ENCODE measurements around the gene ABI1. TPM values are rescaled to one million over a fixed set of nuclear protein-coding genes. Genes with fewer than 3 reads are reported as not detected.

Gene ABI1
- polyA plus RNA-seq, 6 donors from 2014 or later, result 85.7 to 122 (median 108) TPM

- Mint-ChIP-seq H3K36me3 (peaks cover 0 to 6% of the 10 kb centered on the region in 2 donors), H3K4me1 (peaks cover 69 to 95% (median 89%) of the 10 kb centered on the region in 3 donors), H3K9me3 (peaks cover 0 to 1% (median 0%) of the 10 kb centered on the region in 7 donors), H3K27ac (peak overlapping the region in 5 of 6 donors; percentile 51 to 84 (median 62)), H3K27me3 (no peaks in the 10 kb centered on the region), H3K4me3 (peak overlapping the region in 7 of 8 donors; percentile 23 to 81 (median 62))
- ATAC-seq (ENCODE audit: low read depth in 2 of 2) (no peak), DNase-seq (no peak)
These were observed 19.6 kb downstream of the ABI1 start for GRCh38 chr10:26840938-26841732.

DNA sequence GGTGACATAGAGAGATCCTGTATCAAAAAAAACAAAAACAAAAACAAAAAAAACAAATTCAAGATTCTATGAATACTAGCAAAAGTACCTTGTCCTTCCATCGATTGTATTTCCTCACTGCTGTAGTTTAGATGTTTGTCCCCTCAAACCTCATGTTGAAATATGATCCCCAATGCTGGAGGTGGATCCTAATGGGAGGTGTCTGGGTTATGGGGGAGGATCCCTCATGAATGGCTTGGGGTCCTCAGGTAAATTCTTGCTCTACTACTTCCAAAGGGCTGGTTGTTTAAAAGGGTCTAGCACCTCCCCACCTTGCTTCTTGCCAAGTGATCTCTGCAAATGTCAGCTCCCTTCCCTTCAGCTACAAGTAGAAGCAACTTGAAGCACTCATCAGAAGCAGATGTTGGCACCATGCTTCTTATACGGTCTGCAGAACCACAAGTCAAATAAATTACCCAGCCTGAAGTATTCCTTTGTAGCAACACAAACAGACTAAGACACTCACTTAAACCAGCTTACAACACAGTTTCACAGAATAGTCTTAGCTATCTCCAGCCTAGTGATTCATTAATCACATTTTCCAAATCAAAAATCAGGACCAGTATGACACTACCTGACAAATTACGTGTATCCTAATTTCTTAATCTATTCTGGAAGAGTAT is 20.7 kb downstream of the ABI1 start:
- Mint-ChIP-seq H3K36me3 (peaks cover 0 to 6% of the 10 kb centered on the region in 2 donors), H3K27me3 (no peaks in the 10 kb centered on the region), H3K4me3 (peak overlapping the region in 2 of 8 donors; percentile 21 to 54), H3K4me1 (peaks cover 67 to 90% (median 87%) of the 10 kb centered on the region in 3 donors), H3K9me3 (peaks cover 0 to 1% (median 0%) of the 10 kb centered on the region in 7 donors), H3K27ac (peak overlapping the region in 5 of 6 donors; percentile 74 to 95 (median 83))
- no peak for ATAC-seq (ENCODE audit: low read depth in 2 of 2)
- no peak for DNase-seq

- peaks cover 69 to 92% (median 87%) of the 10 kb centered on the region in 3 donors for H3K4me1 Mint-ChIP-seq
- peak overlapping the region in 5 of 6 donors; percentile 70 to 94 (median 89) for H3K27ac Mint-ChIP-seq
- DNase-seq (no peak), ATAC-seq (ENCODE audit: low read depth in 2 of 2) (peak; percentile 90 to 91)
- H3K4me3 Mint-ChIP-seq, result peak overlapping the region in 2 of 8 donors; percentile 34 to 55
- no peaks in the 10 kb centered on the region for H3K27me3 Mint-ChIP-seq
- H3K9me3 Mint-ChIP-seq, result peaks cover 0 to 1% (median 0%) of the 10 kb centered on the region in 7 donors
- H3K36me3 Mint-ChIP-seq, result peaks cover 0 to 6% of the 10 kb centered on the region in 2 donors
These were observed 23.6 kb downstream of the ABI1 start for GRCh38 chr10:26837139-26837538.

DNA sequence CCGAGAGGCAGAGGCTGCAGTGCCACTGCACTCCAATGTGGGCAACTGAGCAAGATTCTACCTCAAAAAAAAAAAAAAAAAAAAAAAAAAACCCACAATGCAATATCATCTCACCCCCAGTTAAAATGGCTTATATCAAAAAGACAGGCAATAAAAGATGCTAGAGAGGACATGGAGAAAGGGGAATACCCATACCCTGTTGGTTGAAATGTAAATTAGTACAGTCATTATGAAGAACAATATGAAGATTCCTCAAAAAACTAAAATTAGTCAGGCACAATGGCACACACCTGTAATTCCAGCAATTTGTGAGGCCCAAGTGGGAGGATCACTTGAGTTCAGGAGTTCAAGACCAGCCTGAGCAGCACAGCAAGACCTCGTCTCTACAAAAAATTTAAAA is 25.7 kb downstream of the ABI1 start:
- Mint-ChIP-seq H3K27ac (peak overlapping the region in 3 of 6 donors; percentile 36 to 57 (median 47)), H3K4me1 (peaks cover 61 to 88% (median 87%) of the 10 kb centered on the region in 3 donors), H3K27me3 (no peaks in the 10 kb centered on the region), H3K4me3 (peak overlapping the region in 1 of 8 donors; percentile 25), H3K36me3 (peaks cover 0 to 6% of the 10 kb centered on the region in 2 donors), H3K9me3 (peaks cover 0 to 1% (median 0%) of the 10 kb centered on the region in 7 donors)
- ATAC-seq (ENCODE audit: low read depth in 2 of 2) (no peak), DNase-seq (no peak)

DNA sequence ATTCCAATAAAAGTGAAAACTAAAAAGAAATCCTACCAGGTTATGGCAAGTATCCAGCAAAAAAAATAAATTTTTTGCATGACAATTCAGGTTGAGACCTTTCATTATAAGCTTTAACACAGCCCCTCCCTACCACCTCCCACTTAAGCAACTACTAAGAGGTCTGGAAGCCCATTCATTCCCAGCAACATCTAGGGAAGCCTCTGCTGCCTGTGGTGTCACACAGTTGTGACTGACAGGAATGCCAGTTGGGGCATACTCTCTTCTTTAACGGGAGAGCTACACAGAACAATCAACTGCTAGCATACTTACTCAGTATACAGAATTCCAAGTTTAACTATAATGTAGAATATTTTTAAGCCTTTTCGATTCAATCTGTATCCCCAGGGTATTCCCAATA is 27.8 kb downstream of the ABI1 start:
- DNase-seq (no peak), ATAC-seq (ENCODE audit: low read depth in 2 of 2) (no peak)
- Mint-ChIP-seq H3K4me3 (peak overlapping the region in 2 of 8 donors; percentile 30 to 43), H3K9me3 (peaks cover 0 to 1% (median 0%) of the 10 kb centered on the region in 7 donors), H3K27ac (peak overlapping the region; percentile 7 to 91 (median 30)), H3K27me3 (no peaks in the 10 kb centered on the region), H3K4me1 (peaks cover 53 to 79% (median 72%) of the 10 kb centered on the region in 3 donors), H3K36me3 (peaks cover 0 to 6% of the 10 kb centered on the region in 2 donors)

- ATAC-seq (ENCODE audit: low read depth in 2 of 2), result no peak
- no peaks in the 10 kb centered on the region for H3K27me3 Mint-ChIP-seq
- DNase-seq, result no peak
- H3K36me3 Mint-ChIP-seq, result peaks cover 0 to 6% of the 10 kb centered on the region in 2 donors
- peaks cover 53 to 79% (median 74%) of the 10 kb centered on the region in 3 donors for H3K4me1 Mint-ChIP-seq
- H3K9me3 Mint-ChIP-seq, result no peaks in the 10 kb centered on the region
- no peak overlapping the region for H3K4me3 Mint-ChIP-seq
- H3K27ac Mint-ChIP-seq, result peak overlapping the region in 5 of 6 donors; percentile 5 to 70 (median 30)
These were observed 28.8 kb downstream of the ABI1 start for GRCh38 chr10:26831936-26832335.

GRCh38 chr10:26829810-26830515 is 30.8 kb downstream of the ABI1 start:
- DNase-seq, result no peak
- no peak for ATAC-seq (ENCODE audit: low read depth in 2 of 2)
- H3K36me3 Mint-ChIP-seq, result no peaks in the 10 kb centered on the region
- H3K9me3 Mint-ChIP-seq, result no peaks in the 10 kb centered on the region
- H3K27me3 Mint-ChIP-seq, result no peaks in the 10 kb centered on the region
- peak overlapping the region in 7 of 8 donors; percentile 3 to 72 (median 58) for H3K4me3 Mint-ChIP-seq
- H3K4me1 Mint-ChIP-seq, result peaks cover 51 to 78% (median 77%) of the 10 kb centered on the region in 3 donors
- peak overlapping the region in 5 of 6 donors; percentile 3 to 90 (median 67) for H3K27ac Mint-ChIP-seq

GRCh38 chr10:26824015-26824690 is 36.6 kb downstream of the ABI1 start:
- Mint-ChIP-seq H3K27me3 (no peaks in the 10 kb centered on the region), H3K36me3 (peaks cover 11 to 20% of the 10 kb centered on the region in 2 donors), H3K27ac (peak overlapping the region in 5 of 6 donors; percentile 3 to 87 (median 67)), H3K9me3 (peaks cover 0 to 2% (median 0%) of the 10 kb centered on the region in 7 donors), H3K4me1 (peaks cover 47 to 74% (median 69%) of the 10 kb centered on the region in 3 donors), H3K4me3 (no peak overlapping the region)
- DNase-seq (no peak), ATAC-seq (ENCODE audit: low read depth in 2 of 2) (no peak)

DNA sequence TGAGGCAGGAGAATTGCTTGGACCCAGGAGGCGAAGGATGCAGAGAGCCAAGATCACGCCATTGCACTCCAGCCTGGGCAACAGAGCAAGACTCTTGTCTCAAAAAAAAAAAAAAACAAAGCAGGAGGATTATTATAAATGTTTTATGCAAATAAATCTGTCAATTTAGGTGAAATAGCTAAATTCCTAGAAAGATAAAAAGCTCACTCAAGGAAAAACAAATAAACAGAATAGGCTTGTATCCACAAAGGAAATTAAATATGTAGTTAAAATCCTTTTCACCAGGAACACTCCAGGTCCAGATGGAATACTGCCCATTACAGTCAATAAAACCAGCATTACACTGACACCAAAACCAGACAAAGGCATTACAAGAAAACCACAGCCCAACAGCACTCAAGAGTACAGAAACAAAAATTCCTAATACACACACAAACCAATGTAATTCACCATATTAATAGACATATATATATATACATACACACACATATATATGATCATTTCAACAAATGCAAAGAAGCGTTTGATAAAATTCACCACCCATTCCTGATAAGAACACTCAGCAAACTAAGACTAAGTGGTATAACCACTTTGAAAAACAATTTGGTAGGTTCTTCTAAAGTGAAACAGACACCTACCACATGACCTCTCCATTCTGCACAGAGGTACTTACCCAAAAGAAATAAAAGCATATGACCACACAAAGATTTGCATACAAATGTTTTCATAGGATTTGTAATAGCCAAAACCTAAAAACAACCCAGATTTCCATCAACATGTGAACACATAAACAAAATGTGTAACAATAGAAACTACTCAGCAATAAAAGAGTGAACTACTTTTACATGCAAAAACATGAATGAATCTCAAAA is 38.8 kb downstream of the ABI1 start:
- no peaks in the 10 kb centered on the region for H3K27me3 Mint-ChIP-seq
- peaks cover 11 to 20% of the 10 kb centered on the region in 2 donors for H3K36me3 Mint-ChIP-seq
- peaks cover 45 to 77% (median 62%) of the 10 kb centered on the region in 3 donors for H3K4me1 Mint-ChIP-seq
- peaks cover 0 to 2% (median 0%) of the 10 kb centered on the region in 7 donors for H3K9me3 Mint-ChIP-seq
- no peak overlapping the region for H3K4me3 Mint-ChIP-seq
- H3K27ac Mint-ChIP-seq, result peak overlapping the region in 4 of 6 donors; percentile 16 to 56 (median 49)
- DNase-seq (no peak), ATAC-seq (ENCODE audit: low read depth in 2 of 2) (peak; percentile 52 to 61)

GRCh38 chr10:26815500-26815899 is 45.3 kb downstream of the ABI1 start:
- H3K27ac Mint-ChIP-seq, result peak overlapping the region in 1 of 6 donors; percentile 11

GRCh38 chr10:26810435-26811026 is 50.2 kb downstream of the ABI1 start:
- Mint-ChIP-seq H3K9me3 (peaks cover 0 to 5% (median 0%) of the 10 kb centered on the region in 7 donors), H3K36me3 (peaks cover 0 to 5% of the 10 kb centered on the region in 2 donors), H3K4me1 (peaks cover 37 to 71% (median 51%) of the 10 kb centered on the region in 3 donors), H3K27ac (peak overlapping the region in 2 of 6 donors; percentile 63 to 75), H3K27me3 (no peaks in the 10 kb centered on the region), H3K4me3 (no peak overlapping the region)
- ATAC-seq (ENCODE audit: low read depth in 2 of 2), result no peak
- no peak for DNase-seq

More at GRCh38 chr10:26815500-26815899, 45.3 kb downstream of the ABI1 start:
- ATAC-seq (ENCODE audit: low read depth in 2 of 2), result no peak
- Mint-ChIP-seq H3K4me1 (peaks cover 35 to 67% (median 51%) of the 10 kb centered on the region in 3 donors), H3K9me3 (peaks cover 0 to 5% (median 0%) of the 10 kb centered on the region in 7 donors), H3K36me3 (peaks cover 0 to 7% of the 10 kb centered on the region in 2 donors), H3K27me3 (no peaks in the 10 kb centered on the region), H3K4me3 (no peak overlapping the region)
- DNase-seq, result no peak
